Skeletal muscle satellite cell (primary cell): ENCODE measurements around the gene GLRX2.

Source experiments
- H3K27me3 ChIP-seq: 2 replicates; pipeline ENCODE4 v1.7.0; 2013; ENCODE audit warnings: low read length; ENCODE audit not compliant: control insufficient read depth, insufficient read depth
- H3K36me3 ChIP-seq: 2 replicates; pipeline ENCODE4 v1.7.0; 2013; ENCODE audit warnings: mild to moderate bottlenecking, control low read depth, low read length; ENCODE audit not compliant: insufficient read depth
- H3K4me1 ChIP-seq: 2 replicates; pipeline ENCODE4 v1.7.0; 2013; ENCODE audit warnings: low read length; ENCODE audit not compliant: control insufficient read depth, insufficient read depth
- H3K4me2 ChIP-seq: 2 replicates; pipeline ENCODE4 v1.7.0; 2013; ENCODE audit warnings: mild to moderate bottlenecking, low read length
- H3K4me3 ChIP-seq: 2 replicates; pipeline ENCODE4 v1.7.0; 2013; ENCODE audit warnings: low read length
- H3K9ac ChIP-seq: 2 replicates; pipeline ENCODE4 v1.7.0; 2013; ENCODE audit warnings: mild to moderate bottlenecking, low read depth, low read length, moderate library complexity
- H3K9me3 ChIP-seq: replicated peaks from 2 replicates; pipeline ENCODE4 v1.7.0; 2013; ENCODE audit warnings: mild to moderate bottlenecking, control low read depth, low read length

GLRX2 gene

GRCh38 chr1:193085263-193085662, 20.0 kb downstream of the GLRX2 start:
- Histone ChIP-seq H3K4me3 (no peak overlapping the region), H3K9me3 (no peaks in the 10 kb centered on the region), H3K4me2 (no peak overlapping the region), H3K9ac (no peak overlapping the region), H3K4me1 (no peaks in the 10 kb centered on the region), H3K27me3 (no peaks in the 10 kb centered on the region), H3K36me3 (peaks cover 48% of the 10 kb centered on the region)

- Histone ChIP-seq H3K9ac (no peak overlapping the region), H3K9me3 (peaks cover 2% of the 10 kb centered on the region), H3K4me3 (no peak overlapping the region), H3K36me3 (peaks cover 55% of the 10 kb centered on the region), H3K4me2 (no peak overlapping the region), H3K4me1 (no peaks in the 10 kb centered on the region), H3K27me3 (no peaks in the 10 kb centered on the region)
These were observed 21.7 kb downstream of the GLRX2 start for GRCh38 chr1:193083365-193084088.

- Histone ChIP-seq H3K36me3 (peaks cover 58% of the 10 kb centered on the region), H3K4me1 (no peaks in the 10 kb centered on the region), H3K4me2 (no peak overlapping the region), H3K27me3 (no peaks in the 10 kb centered on the region), H3K4me3 (no peak overlapping the region), H3K9me3 (peaks cover 3% of the 10 kb centered on the region), H3K9ac (no peak overlapping the region)
These were observed 26.0 kb downstream of the GLRX2 start for GRCh38 chr1:193079187-193079586.

DNA sequence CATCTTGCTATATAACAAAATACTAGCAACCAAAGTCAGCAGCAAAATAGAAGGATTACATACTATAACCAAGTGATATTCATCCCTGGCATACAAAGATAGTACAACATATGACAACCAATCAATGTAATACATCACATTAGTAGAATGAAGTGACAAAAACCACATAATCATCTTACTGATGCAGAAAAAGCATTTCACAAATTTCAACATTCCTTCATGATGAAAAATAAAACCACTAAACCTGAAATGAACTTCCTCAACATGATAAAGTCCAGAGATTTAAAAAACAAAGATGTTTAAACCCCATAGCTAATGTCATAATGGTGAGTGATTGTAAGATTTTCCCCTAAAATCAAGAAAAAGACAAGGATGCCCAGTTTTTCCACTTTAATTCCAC, 27.2 kb downstream of the GLRX2 start:
- Histone ChIP-seq H3K27me3 (no peaks in the 10 kb centered on the region), H3K36me3 (peaks cover 52% of the 10 kb centered on the region)

DNA sequence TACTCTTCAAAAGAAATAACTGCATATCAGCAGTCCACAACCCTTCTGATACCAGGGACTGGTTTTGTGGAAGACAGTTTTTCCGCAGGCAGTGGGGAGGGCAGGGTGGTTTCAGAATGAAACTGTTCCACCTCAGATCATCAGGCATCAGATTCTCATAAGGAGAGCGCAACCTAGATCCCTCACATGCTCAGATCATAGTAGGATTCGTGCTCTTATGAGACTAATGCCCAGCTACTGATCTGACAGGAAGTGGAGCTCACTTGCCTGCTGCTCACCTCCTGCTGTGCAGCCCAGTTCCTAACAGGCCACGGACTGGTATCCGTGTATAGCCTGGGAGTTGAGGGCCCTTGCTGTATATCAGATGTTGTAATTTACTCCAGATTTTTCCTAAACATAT, 34.3 kb downstream of the GLRX2 start:
- peaks cover 18% of the 10 kb centered on the region for H3K36me3 ChIP-seq
- no peaks in the 10 kb centered on the region for H3K27me3 ChIP-seq
- H3K9ac ChIP-seq, result no peak overlapping the region
- H3K4me2 ChIP-seq, result no peak overlapping the region
- no peaks in the 10 kb centered on the region for H3K9me3 ChIP-seq
- H3K4me3 ChIP-seq, result no peak overlapping the region
- H3K4me1 ChIP-seq, result no peaks in the 10 kb centered on the region

More for the DNA sequence above, 27.2 kb downstream of the GLRX2 start:
- H3K4me2 ChIP-seq, result no peak overlapping the region
- peaks cover 3% of the 10 kb centered on the region for H3K9me3 ChIP-seq
- H3K4me1 ChIP-seq, result no peaks in the 10 kb centered on the region
- H3K4me3 ChIP-seq, result no peak overlapping the region
- no peak overlapping the region for H3K9ac ChIP-seq

DNA sequence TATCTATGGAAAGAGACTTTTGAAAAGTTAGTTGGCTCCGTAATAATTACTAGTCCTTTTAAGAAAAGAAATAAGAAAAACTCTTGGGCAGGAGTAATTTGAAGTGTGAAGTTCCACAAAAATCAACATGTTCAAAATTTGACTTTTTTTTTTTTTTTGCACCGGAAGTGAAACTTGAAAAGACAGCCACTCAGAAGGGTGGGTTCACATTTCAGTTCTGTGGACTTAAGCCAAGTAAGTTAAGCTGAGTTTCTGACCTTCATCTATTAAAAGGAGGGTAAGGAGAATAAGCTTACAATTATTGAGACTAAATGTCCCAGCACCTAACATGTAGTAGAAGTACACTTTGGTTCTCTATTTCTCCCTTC, 34.8 kb downstream of the GLRX2 start:
- no peak overlapping the region for H3K4me2 ChIP-seq
- no peaks in the 10 kb centered on the region for H3K27me3 ChIP-seq
- no peaks in the 10 kb centered on the region for H3K4me1 ChIP-seq
- H3K4me3 ChIP-seq, result no peak overlapping the region
- H3K9ac ChIP-seq, result no peak overlapping the region
- H3K9me3 ChIP-seq, result no peaks in the 10 kb centered on the region
- peaks cover 18% of the 10 kb centered on the region for H3K36me3 ChIP-seq

- H3K36me3 ChIP-seq, result peaks cover 18% of the 10 kb centered on the region
- H3K4me3 ChIP-seq, result no peak overlapping the region
- H3K9me3 ChIP-seq, result no peaks in the 10 kb centered on the region
- H3K9ac ChIP-seq, result no peak overlapping the region
- no peaks in the 10 kb centered on the region for H3K4me1 ChIP-seq
- H3K27me3 ChIP-seq, result no peaks in the 10 kb centered on the region
- H3K4me2 ChIP-seq, result no peak overlapping the region
These were observed 35.3 kb downstream of the GLRX2 start for GRCh38 chr1:193069748-193070385.

DNA sequence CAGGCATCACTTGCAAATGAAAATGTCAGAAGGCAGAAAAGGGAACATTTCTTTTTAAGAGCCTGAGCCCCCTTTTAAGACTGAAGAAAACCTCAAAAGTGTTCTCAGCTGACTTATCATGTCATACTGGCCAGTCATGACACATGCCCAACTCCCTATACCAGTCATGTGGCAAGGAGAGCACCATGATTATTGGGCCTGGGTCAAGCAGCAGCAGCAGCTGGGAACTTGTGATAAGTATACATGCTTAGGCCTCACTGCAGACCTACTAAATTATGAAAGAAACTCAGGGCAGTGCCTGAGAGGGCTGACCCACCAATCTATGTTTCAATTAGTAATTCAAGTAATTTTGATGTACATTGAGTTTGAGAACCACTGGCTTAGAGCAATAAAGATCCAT, 37.2 kb downstream of the GLRX2 start:
- H3K4me2 ChIP-seq, result no peak overlapping the region
- no peaks in the 10 kb centered on the region for H3K27me3 ChIP-seq
- no peaks in the 10 kb centered on the region for H3K9me3 ChIP-seq
- peaks cover 14% of the 10 kb centered on the region for H3K36me3 ChIP-seq
- no peak overlapping the region for H3K4me3 ChIP-seq
- H3K4me1 ChIP-seq, result no peaks in the 10 kb centered on the region
- H3K9ac ChIP-seq, result no peak overlapping the region

DNA sequence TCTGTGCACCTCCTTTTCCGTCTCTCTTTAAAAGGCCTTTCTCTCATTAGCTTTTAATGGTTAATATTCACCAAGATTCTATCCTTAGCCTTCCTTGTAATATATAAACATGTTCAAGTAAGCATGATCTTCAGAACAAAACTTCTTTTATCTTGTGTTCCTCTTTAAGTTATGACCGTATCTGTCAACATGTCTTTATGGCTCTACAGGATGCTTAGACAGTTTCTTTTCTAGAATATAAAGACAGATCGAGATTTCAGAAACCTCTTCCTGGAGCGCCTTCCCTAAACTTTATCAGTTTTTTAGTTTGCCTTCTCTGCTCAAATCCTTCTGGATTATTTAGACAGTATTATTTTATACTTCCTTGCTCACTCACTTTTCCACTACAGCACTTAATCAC, 38.6 kb downstream of the GLRX2 start:
- peaks cover 8% of the 10 kb centered on the region for H3K36me3 ChIP-seq
- no peaks in the 10 kb centered on the region for H3K9me3 ChIP-seq
- no peak overlapping the region for H3K4me3 ChIP-seq
- H3K9ac ChIP-seq, result no peak overlapping the region
- H3K4me1 ChIP-seq, result no peaks in the 10 kb centered on the region
- H3K27me3 ChIP-seq, result no peaks in the 10 kb centered on the region
- H3K4me2 ChIP-seq, result no peak overlapping the region

- Histone ChIP-seq H3K36me3 (peaks cover 8% of the 10 kb centered on the region), H3K27me3 (no peaks in the 10 kb centered on the region), H3K9me3 (no peaks in the 10 kb centered on the region), H3K4me1 (peaks cover 4% of the 10 kb centered on the region), H3K4me2 (no peak overlapping the region), H3K4me3 (no peak overlapping the region), H3K9ac (no peak overlapping the region)
These were observed 39.3 kb downstream of the GLRX2 start for GRCh38 chr1:193065954-193066353.

DNA sequence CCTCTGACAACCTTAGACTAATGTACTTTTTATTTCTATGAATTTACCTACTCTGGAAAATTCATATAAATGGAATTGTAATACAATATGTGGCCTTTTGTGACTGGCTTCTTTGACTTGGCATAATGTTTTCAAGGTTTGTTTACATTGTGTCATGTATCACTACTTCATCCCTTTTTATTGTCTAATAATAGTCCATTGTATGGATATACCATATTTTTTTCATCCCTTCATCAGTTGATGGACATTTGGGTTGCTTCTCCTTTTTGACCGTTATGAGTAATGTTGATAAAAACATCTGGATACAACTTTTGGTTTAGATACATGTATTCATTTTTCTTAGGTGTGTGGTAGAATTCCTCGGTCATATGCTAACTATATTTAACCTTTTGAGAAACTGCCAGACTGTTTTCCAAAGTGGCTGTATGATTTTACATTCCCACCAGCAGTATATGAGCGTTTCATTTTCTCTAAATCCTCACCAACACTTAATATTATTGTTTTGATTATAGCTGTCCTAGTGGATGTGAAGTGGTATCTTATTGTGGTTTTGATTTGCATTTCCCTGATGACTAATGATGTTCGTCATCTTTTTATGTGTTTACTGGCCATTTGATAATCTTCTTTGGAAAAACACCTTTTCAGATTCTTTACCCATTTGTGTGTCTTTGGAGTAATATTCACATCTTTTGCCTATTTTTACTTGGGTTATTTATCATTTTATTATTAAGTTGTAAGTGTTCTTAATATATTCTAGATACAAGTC, 42.3 kb downstream of the GLRX2 start:
- no peaks in the 10 kb centered on the region for H3K27me3 ChIP-seq
- H3K9ac ChIP-seq, result no peak overlapping the region
- no peaks in the 10 kb centered on the region for H3K9me3 ChIP-seq
- H3K4me2 ChIP-seq, result no peak overlapping the region
- peaks cover 11% of the 10 kb centered on the region for H3K4me1 ChIP-seq
- H3K4me3 ChIP-seq, result no peak overlapping the region
- H3K36me3 ChIP-seq, result no peaks in the 10 kb centered on the region
